Kidney (tissue), 14 donors: ENCODE measurements around the gene TRIM50. TPM values are rescaled to one million over a fixed set of nuclear protein-coding genes. Genes with fewer than 3 reads are reported as not detected.

Experiments used
- DNase-seq, 5 donors: peaks; one replicate each; pipeline ENCODE4 v3.0.0-alpha.2; 2013 to 2020
- FAIRE-seq: peaks from 2 replicates; lab custom pipeline; 2012; peaks lifted over from hg19 to GRCh38; lab: Jason Lieb, UNC
- H3K27ac ChIP-seq, 2 donors: one replicate each; pipeline ENCODE4 v1.7.0; 2013; ENCODE audit warnings: low read depth in 2 of 2, low read length in 2 of 2, inconsistent platforms in 1 of 2
- H3K27me3 ChIP-seq: one replicate; pipeline ENCODE4 v1.7.1; 2013; ENCODE audit warnings: low read length, inconsistent platforms; ENCODE audit not compliant: control insufficient read depth, insufficient read depth
- H3K36me3 ChIP-seq, 3 donors: one replicate each; pipeline versions ENCODE4 v1.7.0 to v1.7.1; 2013; ENCODE audit warnings: low read length in 3 of 3, control low read depth in 1 of 3, inconsistent platforms in 1 of 3; ENCODE audit not compliant: insufficient read depth in 3 of 3, control insufficient read depth in 2 of 3
- H3K4me1 ChIP-seq, 3 donors: one replicate each; pipeline versions ENCODE4 v1.7.0 to v1.7.1; 2013; ENCODE audit warnings: low read length in 3 of 3, inconsistent platforms in 1 of 3, low read depth in 1 of 3; ENCODE audit not compliant: control insufficient read depth in 2 of 3, insufficient read depth in 2 of 3
- H3K4me3 ChIP-seq, 3 donors: one replicate each; pipeline versions ENCODE4 v1.7.0 to v1.8.1; 2013; ENCODE audit warnings: low read length in 3 of 3, control low read depth in 1 of 3, inconsistent platforms in 1 of 3
- H3K9ac ChIP-seq, 3 donors: one replicate each; pipeline versions ENCODE4 v1.7.0 to v1.7.1; 2013; ENCODE audit warnings: low read length in 3 of 3, control low read depth in 1 of 3, inconsistent platforms in 1 of 3
- H3K9me3 ChIP-seq, 3 donors: one replicate each; pipeline versions ENCODE4 v1.7.0 to v1.7.1; 2013; ENCODE audit warnings: low read length in 3 of 3, control low read depth in 1 of 3, inconsistent platforms in 1 of 3; ENCODE audit not compliant: control insufficient read depth in 2 of 3, insufficient read depth in 1 of 3
- CTCF ChIP-seq: IDR thresholded peaks from 3 replicates; pipeline ENCODE4 v1.5.1; 2012; ENCODE audit warnings: mild to moderate bottlenecking, moderate library complexity, borderline replicate concordance; ENCODE audit not compliant: insufficient read depth; ENCODE audit errors: extremely low read depth
- intact Hi-C: fragments of 100-400 bp; cut with DNase I; formaldehyde crosslinking; loops from one replicate; pipeline ENCODE4 v1.11.1; 2022
- polyA plus RNA-seq: library from polyadenylated mRNA; stranded (reverse); fragments of 350-450 nt; fragmentation: Illumina TruSeq; extraction: RNeasy Lipid Tissue Mini Kit (QIAGEN cat#74804); gene quantifications from one replicate; pipeline ENCODE4 v1.2.3, GENCODE V29; 2014; ENCODE audit warnings: low read depth, low replicate concordance; ENCODE audit not compliant: insufficient read depth
- total RNA-seq: library from RNA; stranded (reverse); fragmentation: NEBNext Ultra II Directional; extraction: Animal tissue kit (Norgen Biotek cat#: 25700); gene quantifications from one replicate; pipeline ENCODE4 v1.2.1, GENCODE V29; 2021
- donor health status: control.
- donor health status: control.
- donor health status: control.
- donor health status: control.
- donor health status: control.
- donor health status: DM: yes; HTN: yes; CAD: no.
- donor health status: Normal renal cell carcinoma (clear cell type).

Gene TRIM50
- total and polyA plus RNA-seq, 2 donors from 2014 or later = 0.19 to 14.0 TPM

GRCh38 chr7:73332447-73332846, 4.6 kb upstream of the TRIM50 start:
- H3K9ac ChIP-seq = no peak overlapping the region
- H3K36me3 ChIP-seq = no peaks in the 10 kb centered on the region
- FAIRE-seq = no peak
- intact Hi-C loops = no loop called here
- no peaks in the 10 kb centered on the region for H3K4me1 ChIP-seq
- no peaks in the 10 kb centered on the region for H3K27me3 ChIP-seq
- no peak overlapping the region for H3K27ac ChIP-seq
- H3K9me3 ChIP-seq = no peaks in the 10 kb centered on the region
- no peak for DNase-seq
- H3K4me3 ChIP-seq = no peak overlapping the region
- no peak for TF ChIP-seq CTCF

GRCh38 chr7:73330772-73331171, 2.9 kb upstream of the TRIM50 start:
- FAIRE-seq (no peak), DNase-seq (no peak)
- no peak overlapping the region for H3K27ac ChIP-seq
- H3K27me3 ChIP-seq = no peaks in the 10 kb centered on the region
- intact Hi-C loops = no loop called here
- TF ChIP-seq CTCF = no peak
- no peaks in the 10 kb centered on the region for H3K36me3 ChIP-seq
- H3K4me3 ChIP-seq = no peak overlapping the region
- no peaks in the 10 kb centered on the region for H3K4me1 ChIP-seq
- H3K9me3 ChIP-seq = no peaks in the 10 kb centered on the region
- H3K9ac ChIP-seq = no peak overlapping the region

GRCh38 chr7:73329861-73330581, 2.1 kb upstream of the TRIM50 start:
- intact Hi-C loops = no loop called here
- DNase-seq = peak in 1 of 5 donors; percentile 43

More at GRCh38 chr7:73329861-73330581, 2.1 kb upstream of the TRIM50 start:
- H3K27me3 ChIP-seq = no peaks in the 10 kb centered on the region
- no peak for TF ChIP-seq CTCF
- no peak overlapping the region for H3K9ac ChIP-seq
- no peaks in the 10 kb centered on the region for H3K36me3 ChIP-seq
- no peaks in the 10 kb centered on the region for H3K4me1 ChIP-seq
- H3K27ac ChIP-seq = no peak overlapping the region
- no peak for FAIRE-seq
- H3K4me3 ChIP-seq = no peak overlapping the region
- H3K9me3 ChIP-seq = no peaks in the 10 kb centered on the region
